Measurements from ENCODE around the gene ARAP1.

Gene ARAP1

DNA sequence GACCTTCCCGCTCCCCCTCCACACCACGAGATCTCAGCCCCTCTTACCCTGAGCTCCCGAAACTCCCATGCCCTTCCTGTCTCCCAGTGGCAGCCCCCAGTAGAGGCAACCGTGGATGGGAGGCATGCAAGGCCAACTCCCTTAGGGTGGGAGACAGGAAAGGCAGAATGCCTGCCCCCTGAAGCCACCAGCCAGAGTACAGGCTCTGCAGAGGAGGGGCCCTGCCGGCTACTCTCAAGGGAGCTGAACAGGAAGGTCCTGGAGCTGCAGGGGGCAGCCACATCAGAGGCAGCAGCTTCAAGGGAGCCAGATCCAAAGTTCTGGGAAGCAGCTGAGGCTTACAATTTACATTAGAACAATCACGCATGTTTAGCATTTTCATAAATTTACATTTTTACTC, 116.3 kb downstream of the ARAP1 start:
- peak; percentile 12 for DNase-seq (ENCODE audit: low read depth)

GRCh38 chr11:72635309-72635915, 116.8 kb downstream of the ARAP1 start:
- DNase-seq (ENCODE audit: low read depth), result no peak
